H1 (cell line): ENCODE data around the gene IFNG-AS1.

Experiments used
- CHD2 ChIP-seq: IDR thresholded peaks from 2 replicates; pipeline ENCODE4 v1.6.1; 2012; ENCODE audit warnings: low read length, improper control_type of control experiment
- JUND ChIP-seq: IDR thresholded peaks from 2 replicates; pipeline ENCODE4 v1.6.1; 2011; ENCODE audit warnings: mild to moderate bottlenecking, improper control_type of control experiment, low read length
- TAF1 ChIP-seq: IDR thresholded peaks from 2 replicates; pipeline ENCODE4 v1.6.1; 2011; ENCODE audit warnings: mild to moderate bottlenecking, low read depth, low read length
- TCF12 ChIP-seq: IDR thresholded peaks from 2 replicates; pipeline ENCODE4 v1.6.1; 2011; ENCODE audit warnings: low read depth, mild to moderate bottlenecking, low read length
- TF ChIP-seq, protein P1 (sequence below), 3 experiments: IDR thresholded peaks; 1 replicate in 2 of 3; 2 replicates in 1 of 3; pipeline versions ENCODE4 v1.5.1 to v1.6.1; 2011; ENCODE audit warnings: low read length in 3 of 3, mild to moderate bottlenecking in 3 of 3, inconsistent platforms in 2 of 3, low read depth in 1 of 3, moderate library complexity in 1 of 3; ENCODE audit not compliant: insufficient read depth in 1 of 3; ENCODE audit errors: control extremely low read depth in 1 of 3

DNA sequence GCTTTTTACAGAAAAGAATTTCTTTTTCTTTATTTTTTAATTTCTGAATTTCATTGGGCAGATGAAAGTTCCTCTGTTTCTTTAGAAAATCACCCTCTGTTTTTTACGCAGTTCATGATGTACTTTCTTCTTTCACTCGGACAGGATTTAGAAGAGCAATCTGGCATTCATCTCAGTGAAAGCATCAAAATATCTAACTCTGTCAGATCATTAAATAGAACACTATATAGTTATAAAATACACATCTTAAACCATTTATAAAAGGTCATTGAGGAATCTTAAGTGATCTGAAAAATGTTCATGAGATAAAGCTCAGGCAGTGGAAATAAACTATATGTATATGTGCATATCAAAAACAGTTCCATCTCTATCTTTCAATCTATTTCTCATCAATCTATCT, 3.9 kb downstream of the IFNG-AS1 start:
- TF ChIP-seq, protein P1, sequence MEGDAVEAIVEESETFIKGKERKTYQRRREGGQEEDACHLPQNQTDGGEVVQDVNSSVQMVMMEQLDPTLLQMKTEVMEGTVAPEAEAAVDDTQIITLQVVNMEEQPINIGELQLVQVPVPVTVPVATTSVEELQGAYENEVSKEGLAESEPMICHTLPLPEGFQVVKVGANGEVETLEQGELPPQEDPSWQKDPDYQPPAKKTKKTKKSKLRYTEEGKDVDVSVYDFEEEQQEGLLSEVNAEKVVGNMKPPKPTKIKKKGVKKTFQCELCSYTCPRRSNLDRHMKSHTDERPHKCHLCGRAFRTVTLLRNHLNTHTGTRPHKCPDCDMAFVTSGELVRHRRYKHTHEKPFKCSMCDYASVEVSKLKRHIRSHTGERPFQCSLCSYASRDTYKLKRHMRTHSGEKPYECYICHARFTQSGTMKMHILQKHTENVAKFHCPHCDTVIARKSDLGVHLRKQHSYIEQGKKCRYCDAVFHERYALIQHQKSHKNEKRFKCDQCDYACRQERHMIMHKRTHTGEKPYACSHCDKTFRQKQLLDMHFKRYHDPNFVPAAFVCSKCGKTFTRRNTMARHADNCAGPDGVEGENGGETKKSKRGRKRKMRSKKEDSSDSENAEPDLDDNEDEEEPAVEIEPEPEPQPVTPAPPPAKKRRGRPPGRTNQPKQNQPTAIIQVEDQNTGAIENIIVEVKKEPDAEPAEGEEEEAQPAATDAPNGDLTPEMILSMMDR (IDR thresholded peaks at IDR 0.05; ENCODE audit: control extremely low read depth in 1 of 3, insufficient read depth in 1 of 3, low read depth in 1 of 3, low read length in 3 of 3), result no peak
- no peak for TF ChIP-seq TAF1
- no peak for TF ChIP-seq TCF12
- no peak for TF ChIP-seq CHD2
- no peak for TF ChIP-seq JUND
